NT2/D1 (cell line): ENCODE results near the gene DIP2C.

ENCODE experiments used
- DNase-seq: peaks from one replicate; pipeline ENCODE4 v3.0.0-alpha.2; 2011; ENCODE audit warnings: low read depth, low spot score
- H3K27me3 ChIP-seq: 2 replicates; pipeline ENCODE4 v1.6.0; 2011; ENCODE audit warnings: mild to moderate bottlenecking; ENCODE audit not compliant: insufficient read length, insufficient read depth
- H3K36me3 ChIP-seq: 2 replicates; pipeline ENCODE4 v1.6.1; 2011; ENCODE audit warnings: mild to moderate bottlenecking, low read length, mixed read lengths; ENCODE audit not compliant: insufficient read depth, insufficient read length
- H3K4me1 ChIP-seq: 2 replicates; pipeline ENCODE4 v1.5.1; 2011; ENCODE audit not compliant: insufficient read depth, insufficient read length
- H3K4me3 ChIP-seq: 2 replicates; pipeline ENCODE4 v1.5.1; 2011; ENCODE audit warnings: low read depth; ENCODE audit not compliant: insufficient read length
- H3K9ac ChIP-seq: 2 replicates; pipeline ENCODE4 v1.6.0; 2011; ENCODE audit warnings: low read depth; ENCODE audit not compliant: insufficient read length
- H3K9me3 ChIP-seq: 2 replicates; pipeline ENCODE4 v1.5.1; 2011; ENCODE audit warnings: mild to moderate bottlenecking, low read length; ENCODE audit not compliant: insufficient read depth
- SUZ12 ChIP-seq: IDR thresholded peaks from 2 replicates; pipeline ENCODE4 v1.6.1; 2011; ENCODE audit not compliant: insufficient read length, insufficient read depth; ENCODE audit errors: extremely low read depth
- YY1 ChIP-seq: IDR thresholded peaks from 2 replicates; pipeline ENCODE4 v1.6.1; 2011; ENCODE audit not compliant: insufficient read length, insufficient read depth
- ZNF274 ChIP-seq: IDR thresholded peaks from 2 replicates; pipeline ENCODE4 v1.6.1; 2011; ENCODE audit warnings: mild to moderate bottlenecking, low read depth, low read length

DIP2C gene

GRCh38 chr10:562142-562541, 127.3 kb downstream of the DIP2C start:
- Histone ChIP-seq H3K9ac (no peak overlapping the region), H3K36me3 (no peaks in the 10 kb centered on the region), H3K27me3 (no peaks in the 10 kb centered on the region), H3K4me3 (no peak overlapping the region), H3K9me3 (peaks cover 23% of the 10 kb centered on the region), H3K4me1 (peaks cover 2% of the 10 kb centered on the region)
- DNase-seq, result no peak
- TF ChIP-seq SUZ12 (no peak), ZNF274 (no peak), YY1 (no peak)

GRCh38 chr10:561721-562120, 127.7 kb downstream of the DIP2C start:
- Histone ChIP-seq H3K27me3 (no peaks in the 10 kb centered on the region), H3K4me1 (peaks cover 6% of the 10 kb centered on the region), H3K36me3 (no peaks in the 10 kb centered on the region), H3K4me3 (no peak overlapping the region), H3K9me3 (peaks cover 23% of the 10 kb centered on the region), H3K9ac (no peak overlapping the region)
- no peak for TF ChIP-seq YY1
- no peak for TF ChIP-seq SUZ12
- TF ChIP-seq ZNF274, result no peak
- no peak for DNase-seq

- no peak for DNase-seq
- H3K4me3 ChIP-seq, result no peak overlapping the region
- no peaks in the 10 kb centered on the region for H3K36me3 ChIP-seq
- TF ChIP-seq ZNF274 (no peak), YY1 (no peak), SUZ12 (no peak)
- no peak overlapping the region for H3K9ac ChIP-seq
- peaks cover 8% of the 10 kb centered on the region for H3K4me1 ChIP-seq
- peaks cover 23% of the 10 kb centered on the region for H3K9me3 ChIP-seq
- H3K27me3 ChIP-seq, result no peaks in the 10 kb centered on the region
These were observed 129.0 kb downstream of the DIP2C start for GRCh38 chr10:560314-560992.

GRCh38 chr10:559767-560047, 129.8 kb downstream of the DIP2C start:
- Histone ChIP-seq H3K36me3 (no peaks in the 10 kb centered on the region), H3K4me1 (peaks cover 8% of the 10 kb centered on the region), H3K9me3 (peaks cover 17% of the 10 kb centered on the region), H3K27me3 (no peaks in the 10 kb centered on the region), H3K4me3 (no peak overlapping the region), H3K9ac (no peak overlapping the region)
- no peak for DNase-seq
- no peak for TF ChIP-seq YY1
- no peak for TF ChIP-seq SUZ12
- no peak for TF ChIP-seq ZNF274

DNA sequence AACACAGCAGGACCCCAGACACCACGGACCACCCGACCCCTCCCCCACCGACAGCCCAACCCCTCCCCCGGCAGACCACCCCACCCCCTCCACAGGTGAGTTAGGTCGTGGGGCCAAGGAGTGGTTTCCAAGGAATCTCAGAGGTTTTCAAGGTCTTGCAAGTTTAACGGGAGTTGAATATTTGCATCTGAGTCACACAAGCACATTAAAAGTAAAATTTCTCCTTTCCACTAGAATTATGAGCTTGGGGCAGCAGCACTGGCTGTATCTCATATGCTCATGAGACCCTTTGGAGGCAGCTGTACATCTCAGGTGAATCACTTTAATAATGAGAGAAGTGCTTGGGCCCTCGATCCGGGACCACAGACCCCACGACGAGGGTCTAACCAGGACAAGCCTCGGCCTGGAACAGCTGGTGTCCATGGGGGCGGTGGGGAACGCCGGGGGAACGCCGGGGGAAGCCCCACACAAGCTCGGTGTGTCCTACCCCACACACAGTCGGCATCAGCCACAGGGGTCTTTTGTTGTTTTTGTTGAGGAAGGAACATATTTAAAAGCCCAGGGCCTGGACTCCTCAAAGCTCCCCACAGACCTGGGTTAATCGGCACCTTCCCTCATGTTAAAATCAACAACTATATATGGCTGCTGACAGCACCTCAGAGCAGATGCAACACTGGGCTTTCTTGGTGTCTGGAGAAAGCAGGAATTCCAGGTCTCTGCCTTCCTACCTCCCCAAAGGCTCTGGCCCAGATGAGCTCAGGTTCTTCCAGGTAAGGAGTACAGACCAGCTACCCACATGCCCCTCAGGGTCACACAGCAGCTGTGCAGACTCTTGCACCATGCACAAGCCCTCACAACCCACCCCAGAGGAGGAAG, 130.3 kb downstream of the DIP2C start:
- Histone ChIP-seq H3K36me3 (no peaks in the 10 kb centered on the region), H3K27me3 (no peaks in the 10 kb centered on the region), H3K9ac (no peak overlapping the region), H3K4me1 (peaks cover 8% of the 10 kb centered on the region), H3K4me3 (no peak overlapping the region), H3K9me3 (peaks cover 11% of the 10 kb centered on the region)
- TF ChIP-seq YY1, result no peak
- TF ChIP-seq ZNF274, result no peak
- no peak for TF ChIP-seq SUZ12
- DNase-seq, result no peak

- peaks cover 4% of the 10 kb centered on the region for H3K9me3 ChIP-seq
- H3K27me3 ChIP-seq, result no peaks in the 10 kb centered on the region
- no peak for DNase-seq
- no peak overlapping the region for H3K4me3 ChIP-seq
- no peaks in the 10 kb centered on the region for H3K36me3 ChIP-seq
- peaks cover 8% of the 10 kb centered on the region for H3K4me1 ChIP-seq
- H3K9ac ChIP-seq, result peak overlapping the region; percentile 10
- no peak for TF ChIP-seq YY1
- no peak for TF ChIP-seq SUZ12
- TF ChIP-seq ZNF274, result no peak
These were observed 131.1 kb downstream of the DIP2C start for GRCh38 chr10:558364-558763.

- no peaks in the 10 kb centered on the region for H3K36me3 ChIP-seq
- no peak overlapping the region for H3K4me3 ChIP-seq
- H3K27me3 ChIP-seq, result no peaks in the 10 kb centered on the region
- no peaks in the 10 kb centered on the region; the same call in 1 of the 2 replicates for H3K9me3 ChIP-seq
- H3K9ac ChIP-seq, result no peak overlapping the region
- DNase-seq, result no peak
- peaks cover 8% of the 10 kb centered on the region for H3K4me1 ChIP-seq
- TF ChIP-seq SUZ12 (no peak), YY1 (no peak), ZNF274 (no peak)
These were observed 131.6 kb downstream of the DIP2C start for GRCh38 chr10:557792-558328.
